ENCODE measurements around the gene OR8B4.

DNA sequence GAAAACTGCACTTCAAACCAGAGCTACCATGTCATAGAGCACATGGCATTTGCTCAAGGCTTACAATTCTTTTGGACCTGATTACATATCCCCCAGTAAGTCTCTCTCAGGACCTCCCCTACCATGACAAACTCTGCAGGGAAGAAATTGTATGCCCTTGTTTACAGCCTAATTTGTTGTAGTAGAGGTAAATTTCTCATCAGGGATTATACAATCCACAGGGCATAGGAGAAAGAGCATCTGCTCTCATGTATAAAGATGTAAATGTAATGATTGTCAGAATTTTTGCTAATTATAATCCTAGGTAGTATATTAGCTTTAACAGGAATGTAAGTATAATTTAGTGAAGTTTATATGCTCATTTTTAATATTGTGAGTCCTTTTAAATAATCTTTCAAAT lies 25.7 kb downstream of the OR8B4 start, which contains the start of gene OR8B3:
- no peak for TF ChIP-seq POLR2A (IDR thresholded peaks at IDR 0.05)
- TF ChIP-seq, protein P1, sequence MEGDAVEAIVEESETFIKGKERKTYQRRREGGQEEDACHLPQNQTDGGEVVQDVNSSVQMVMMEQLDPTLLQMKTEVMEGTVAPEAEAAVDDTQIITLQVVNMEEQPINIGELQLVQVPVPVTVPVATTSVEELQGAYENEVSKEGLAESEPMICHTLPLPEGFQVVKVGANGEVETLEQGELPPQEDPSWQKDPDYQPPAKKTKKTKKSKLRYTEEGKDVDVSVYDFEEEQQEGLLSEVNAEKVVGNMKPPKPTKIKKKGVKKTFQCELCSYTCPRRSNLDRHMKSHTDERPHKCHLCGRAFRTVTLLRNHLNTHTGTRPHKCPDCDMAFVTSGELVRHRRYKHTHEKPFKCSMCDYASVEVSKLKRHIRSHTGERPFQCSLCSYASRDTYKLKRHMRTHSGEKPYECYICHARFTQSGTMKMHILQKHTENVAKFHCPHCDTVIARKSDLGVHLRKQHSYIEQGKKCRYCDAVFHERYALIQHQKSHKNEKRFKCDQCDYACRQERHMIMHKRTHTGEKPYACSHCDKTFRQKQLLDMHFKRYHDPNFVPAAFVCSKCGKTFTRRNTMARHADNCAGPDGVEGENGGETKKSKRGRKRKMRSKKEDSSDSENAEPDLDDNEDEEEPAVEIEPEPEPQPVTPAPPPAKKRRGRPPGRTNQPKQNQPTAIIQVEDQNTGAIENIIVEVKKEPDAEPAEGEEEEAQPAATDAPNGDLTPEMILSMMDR (IDR thresholded peaks at IDR 0.05): no peak

Data from thyroid gland (tissue), 4 donors.